GM12878 (cell line): ENCODE data around the gene AOPEP. TPM values are rescaled to one million over a fixed set of nuclear protein-coding genes. Genes with fewer than 3 reads are reported as not detected.

Experiments used
- ATAC-seq: fragments of 200-7000 bp; cut with Tn5 transposase; 3 replicates; pipeline ENCODE4 v1.9.1; 2020; ENCODE audit warnings: mild to moderate bottlenecking, moderate library complexity
- BruUV-seq: library from RNA; stranded (reverse); fragments of 400-500 nt; replicated peaks from 2 replicates; lab custom pipeline; 2021; lab: Mats Ljungman, UMichigan
- CTCF ChIA-PET: fragments of 300-600 bp; sonication (Branson Sonifier 250); formaldehyde crosslinking; extraction: SDS; loops from one replicate; lab custom pipeline; 2021; ENCODE audit warnings: inconsistent platforms; lab: Yijun Ruan, JAX
- POLR2A ChIA-PET: fragments of 350-600 bp; formaldehyde crosslinking; extraction: SDS; loops from one replicate; lab custom pipeline; 2021; ENCODE audit warnings: inconsistent platforms; lab: Charles Lee
- RAD21 ChIA-PET: fragments of 300-600 bp; sonication (Branson Sonifier 250); formaldehyde crosslinking; loops from one replicate; lab custom pipeline; 2023; ENCODE audit warnings: antibody characterized with exemption; ENCODE audit not compliant: unreplicated experiment; lab: Charles Lee
- SMC1A ChIA-PET: fragments of 300-600 bp; sonication (Branson Sonifier 250); formaldehyde crosslinking; loops from one replicate; lab custom pipeline; 2023; ENCODE audit not compliant: unreplicated experiment, uncharacterized antibody; lab: Charles Lee
- DNase-seq: peaks from one replicate; pipeline ENCODE4 v3.0.0-alpha.2; 2011; ENCODE audit warnings: low read depth, low spot score
- FAIRE-seq: peaks from 3 replicates; lab custom pipeline; 2011; peaks lifted over from hg19 to GRCh38; lab: Jason Lieb, UNC
- H2AFZ ChIP-seq: 2 replicates; pipeline ENCODE4 v1.6.0; 2011; ENCODE audit warnings: low read depth, low read length, control low read depth; ENCODE audit not compliant: control insufficient read depth
- H3K27ac ChIP-seq: 2 replicates; pipeline ENCODE4 v1.5.1; 2011; ENCODE audit warnings: control low read depth; ENCODE audit not compliant: control insufficient read depth, insufficient read depth
- H3K27me3 ChIP-seq, 2 experiments: replicated peaks in 1 of 2; 2 replicates each; pipeline versions ENCODE4 v1.6.0 to v1.6.1; 2011; ENCODE audit warnings: low read length in 1 of 2; ENCODE audit not compliant: control insufficient read depth in 2 of 2, insufficient read depth in 2 of 2
- H3K36me3 ChIP-seq, 2 experiments: 2 replicates each; pipeline ENCODE4 v1.5.1; 2011; ENCODE audit warnings: low read length in 1 of 2; ENCODE audit not compliant: control insufficient read depth in 2 of 2, insufficient read depth in 2 of 2
- H3K4me1 ChIP-seq: 2 replicates; pipeline ENCODE4 v1.6.1; 2011; ENCODE audit warnings: mild to moderate bottlenecking, low read length, moderate library complexity, mixed read lengths; ENCODE audit not compliant: control insufficient read depth, insufficient read depth
- H3K4me2 ChIP-seq: 2 replicates; pipeline ENCODE4 v1.6.0; 2011; ENCODE audit warnings: control low read depth; ENCODE audit not compliant: control insufficient read depth, insufficient read depth
- H3K4me3 ChIP-seq: fragments of 200-600 bp; sonication (generic); 2 replicates; pipeline ENCODE4 v1.5.1; 2016
- H3K79me2 ChIP-seq: 2 replicates; pipeline ENCODE4 v1.6.0; 2011; ENCODE audit warnings: low read length; ENCODE audit not compliant: control insufficient read depth, insufficient read depth
- H3K9ac ChIP-seq: 2 replicates; pipeline ENCODE4 v1.8.0; 2011; ENCODE audit warnings: low read length, control low read depth, mixed read lengths; ENCODE audit not compliant: control insufficient read depth, insufficient read depth
- H3K9me3 ChIP-seq: replicated peaks from 3 replicates; pipeline ENCODE4 v1.5.1; 2011; ENCODE audit warnings: mild to moderate bottlenecking, low read length; ENCODE audit not compliant: control insufficient read depth, insufficient read depth
- H4K20me1 ChIP-seq: 2 replicates; pipeline ENCODE4 v1.6.0; 2011; ENCODE audit not compliant: control insufficient read depth, insufficient read depth
- BACH1 ChIP-seq: fragments of 450-650 bp; IDR thresholded peaks from 2 replicates; pipeline ENCODE4 v1.6.1; 2017; ENCODE audit warnings: mild to moderate bottlenecking, borderline replicate concordance
- BMI1 ChIP-seq: fragments of 450-650 bp; IDR thresholded peaks from 2 replicates; pipeline ENCODE4 v1.6.1; 2016; ENCODE audit warnings: mild to moderate bottlenecking, moderate library complexity, borderline replicate concordance
- CEBPZ ChIP-seq: fragments of 150-350 bp; IDR thresholded peaks from 2 replicates; pipeline ENCODE4 v1.6.1; 2016; ENCODE audit warnings: low read depth, low read length
- ELK1 ChIP-seq: IDR thresholded peaks from 2 replicates; pipeline ENCODE4 v1.6.1; 2012; ENCODE audit warnings: low read depth, low read length, improper control_type of control experiment
- FOS ChIP-seq: IDR thresholded peaks from 3 replicates; pipeline ENCODE4 v1.6.1; 2011; ENCODE audit warnings: borderline replicate concordance; ENCODE audit not compliant: insufficient read length; ENCODE audit errors: extremely low read depth
- FOXM1 ChIP-seq: IDR thresholded peaks from 2 replicates; pipeline ENCODE4 v1.6.1; 2012; ENCODE audit warnings: low read depth, mild to moderate bottlenecking, inconsistent platforms, low read length, moderate library complexity
- GATAD2B ChIP-seq: fragments of 450-650 bp; conservative IDR thresholded peaks from 2 replicates; pipeline ENCODE4 v1.6.1; 2017; ENCODE audit warnings: low read depth, mild to moderate bottlenecking, moderate library complexity
- POLR2A ChIP-seq: IDR thresholded peaks from 2 replicates; pipeline ENCODE4 v1.6.1; 2011; ENCODE audit warnings: low read depth, mild to moderate bottlenecking, low read length
- RCOR1 ChIP-seq: conservative IDR thresholded peaks from 2 replicates; pipeline ENCODE4 v1.6.1; 2012; ENCODE audit warnings: low read depth, low read length, improper control_type of control experiment
- USF2 ChIP-seq: IDR thresholded peaks from 2 replicates; pipeline ENCODE4 v1.6.1; 2011; ENCODE audit warnings: low read depth, low read length, improper control_type of control experiment, borderline replicate concordance
- ZBTB33 ChIP-seq: fragments of 450-650 bp; IDR thresholded peaks from 2 replicates; pipeline ENCODE4 v1.6.1; 2017; ENCODE audit warnings: mild to moderate bottlenecking
- ZBTB40 ChIP-seq: fragments of 450-650 bp; IDR thresholded peaks from 2 replicates; pipeline ENCODE4 v1.6.1; 2016; ENCODE audit warnings: mild to moderate bottlenecking, moderate library complexity, borderline replicate concordance
- ZSCAN29 ChIP-seq: fragments of 450-650 bp; IDR thresholded peaks from 2 replicates; pipeline ENCODE4 v1.6.1; 2017; ENCODE audit warnings: mild to moderate bottlenecking, moderate library complexity
- WGBS: methylation state at CpG from one replicate; pipeline ENCODE4 v1.1.6; 2016; ENCODE audit warnings: low lambda C conversion rate; ENCODE audit not compliant: insufficient replicate concordance, insufficient coverage; ENCODE audit errors: missing lambda C conversion rate; 5-methylcytosine and 5-hydroxymethylcytosine counted together
- in situ Hi-C: fragments of 300-500 bp; cut with MboI; formaldehyde crosslinking; loops from 9 replicates; pipeline ENCODE4 v1.14.3; 2018; ENCODE audit warnings: mixed read lengths
- intact Hi-C: fragments of 100-400 bp; cut with micrococcal nuclease; formaldehyde crosslinking; loops from one replicate; pipeline ENCODE4 v1.14.2; 2022; ENCODE audit not compliant: unreplicated experiment
- polyA plus RNA-seq, 11 experiments: library from polyadenylated mRNA; depleted of rRNA in 4 of 11; unstranded in 6 of 11; stranded (reverse) in 5 of 11; fragments of >200 nt; fragmentation: Nextera tagmentation in 4 of 11; fragmentation: Illumina TruSeq in 1 of 11; extraction: Ambion mirVana in 4 of 11; extraction: Trizol in 1 of 11; gene quantifications; 1 replicate in 1 of 11; 2 replicates in 10 of 11; pipeline versions ENCODE4 v1.2.1 to v1.2.3, GENCODE V29; 2011 to 2016; ENCODE audit warnings: inconsistent platforms in 2 of 11, missing spikeins in 2 of 11, low read depth in 1 of 11
- total RNA-seq, 4 experiments: library from RNA; depleted of rRNA in 3 of 4; stranded (reverse); fragments of >200 nt in 3 of 4; fragmentation: Illumina TruSeq in 1 of 4; extraction: Trizol in 1 of 4; gene quantifications; 2 replicates each; pipeline versions ENCODE4 v1.2.1 to v1.2.3, GENCODE V29; 2013 to 2021

Gene AOPEP
- total and polyA plus RNA-seq, 10 of the 15 experiments (the other 5 are each of a cell fraction or from before 2014, with no cell fraction given) = 2.3 to 16.9 (median 10.1) TPM

GRCh38 chr9:95135756-95136155, 409.3 kb downstream of the AOPEP start:
- no peaks in the 10 kb centered on the region for H3K4me1 ChIP-seq
- no TSS peak for BruUV-seq
- intact Hi-C loops (loop anchor here (10.0 kb wide), 1 partner anchor 581 kb away; the partner anchor contains the start of gene PCAT7), in situ Hi-C loops (no loop called here)
- no peak overlapping the region for H3K4me2 ChIP-seq
- RAD21 ChIA-PET = no interaction called here
- no peaks in the 10 kb centered on the region for H3K9me3 ChIP-seq
- no peaks in the 10 kb centered on the region for H3K79me2 ChIP-seq
- H3K36me3 ChIP-seq = no peaks in the 10 kb centered on the region
- POLR2A ChIA-PET = no interaction called here
- DNase-seq (no peak), ATAC-seq (no peak), FAIRE-seq (no peak)
- SMC1A ChIA-PET = interaction anchor here (1.7 kb wide), 1 partner anchor 32 kb away, joined by 6 read pairs; no protein-coding TSS in a partner anchor
- 92% methylated on average over 10 of the region's 10 CpGs for WGBS
- CTCF ChIA-PET = interaction anchor here (1.0 to 2.3 kb wide), 2 partner anchors 10 to 37 kb away, joined by 5 to 7 read pairs; no protein-coding TSS in a partner anchor
- H3K27ac ChIP-seq = no peak overlapping the region
- H4K20me1 ChIP-seq = no peaks in the 10 kb centered on the region
- no peaks in the 10 kb centered on the region for H3K27me3 ChIP-seq
- no peak overlapping the region for H3K9ac ChIP-seq
- H2AFZ ChIP-seq = no peak overlapping the region
- H3K4me3 ChIP-seq = no peak overlapping the region
- TF ChIP-seq BMI1 = no peak
- no peak for TF ChIP-seq RCOR1
- TF ChIP-seq FOXM1 = no peak
- TF ChIP-seq ZBTB40 = no peak
- TF ChIP-seq ZSCAN29 = no peak
- no peak for TF ChIP-seq GATAD2B
- TF ChIP-seq POLR2A = no peak
- TF ChIP-seq CEBPZ = no peak
- no peak for TF ChIP-seq ZBTB33
- TF ChIP-seq FOS = no peak
- no peak for TF ChIP-seq USF2
- no peak for TF ChIP-seq BACH1
- no peak for TF ChIP-seq ELK1
